Esophagus muscularis mucosa (tissue), 4 donors: Measurements from ENCODE around the gene UBE2D1. TPM values are rescaled to one million over a fixed set of nuclear protein-coding genes. Genes with fewer than 3 reads are reported as not detected.

Experiments
- DNase-seq: peaks from one replicate; pipeline ENCODE4 v3.0.0-alpha.2; 2017; ENCODE audit errors: extremely low spot score
- H3K27ac ChIP-seq, 4 donors: fragments of 200-600 bp; sonication (generic); replicated peaks in 1 of 4; 1 replicate in 3 of 4; 2 replicates in 1 of 4; pipeline ENCODE4 v1.5.1; 2016 to 2019; ENCODE audit warnings: mild to moderate bottlenecking in 1 of 4
- H3K27me3 ChIP-seq, 4 donors: fragments of 200-600 bp; sonication (generic); one replicate each; pipeline versions ENCODE4 v1.5.1 to v1.6.0; 2016 to 2019
- H3K36me3 ChIP-seq, 4 donors: fragments of 200-600 bp; sonication (generic); one replicate each; pipeline ENCODE4 v1.5.1; 2016 to 2019
- H3K4me1 ChIP-seq, 4 donors: fragments of 200-600 bp; sonication (generic); one replicate each; pipeline ENCODE4 v1.5.1; 2016 to 2019
- H3K4me3 ChIP-seq, 4 donors: fragments of 200-600 bp; sonication (generic); 1 replicate in 2 of 4; 2 replicates in 2 of 4; pipeline ENCODE4 v1.5.1; 2016 to 2019; ENCODE audit warnings: mild to moderate bottlenecking in 4 of 4, moderate library complexity in 1 of 4
- H3K9me3 ChIP-seq, 4 donors: fragments of 200-600 bp; sonication (generic); 1 replicate in 3 of 4; 2 replicates in 1 of 4; pipeline ENCODE4 v1.5.1; 2016 to 2019
- EP300 ChIP-seq: sonication (generic); formaldehyde crosslinking; IDR thresholded peaks from one replicate; pipeline ENCODE4 v1.6.1; 2017; ENCODE audit warnings: antibody characterized with exemption
- POLR2A ChIP-seq: fragments of 450-650 bp; IDR thresholded peaks from one replicate; pipeline ENCODE4 v1.6.1; 2017; ENCODE audit warnings: antibody characterized with exemption, moderate library complexity, mild to moderate bottlenecking, low read depth
- POLR2AphosphoS5 ChIP-seq, 2 donors: sonication (generic); formaldehyde crosslinking; IDR thresholded peaks; one replicate each; pipeline ENCODE4 v1.6.1; 2017; ENCODE audit warnings: antibody characterized with exemption in 2 of 2
- WGBS: methylation state at CpG from one replicate; pipeline ENCODE4 v1.1.5; 2018; 5-methylcytosine and 5-hydroxymethylcytosine counted together
- intact Hi-C: fragments of 100-400 bp; cut with DNase I; formaldehyde crosslinking; loops from one replicate; pipeline ENCODE4 v1.15.1; 2023
- total RNA-seq, 4 donors: library from RNA; depleted of rRNA; stranded (reverse); fragments of >200 nt; gene quantifications; one replicate each; pipeline versions ENCODE4 v1.1.0 to v1.2.1, GENCODE V29; 2016
- TF ChIP-seq, protein P1 (sequence below), 3 experiments: fragments of 200-600 bp in 2 of 3; fragments of 450-650 bp in 1 of 3; sonication (generic) in 2 of 3; IDR thresholded peaks; one replicate each; pipeline ENCODE4 v1.5.1; 2017 to 2019; ENCODE audit warnings: antibody characterized with exemption in 3 of 3, mild to moderate bottlenecking in 2 of 3, moderate library complexity in 1 of 3

Gene UBE2D1
- total RNA-seq, 4 donors from 2014 or later: 11.5 to 17.4 (median 15.3) TPM

DNA sequence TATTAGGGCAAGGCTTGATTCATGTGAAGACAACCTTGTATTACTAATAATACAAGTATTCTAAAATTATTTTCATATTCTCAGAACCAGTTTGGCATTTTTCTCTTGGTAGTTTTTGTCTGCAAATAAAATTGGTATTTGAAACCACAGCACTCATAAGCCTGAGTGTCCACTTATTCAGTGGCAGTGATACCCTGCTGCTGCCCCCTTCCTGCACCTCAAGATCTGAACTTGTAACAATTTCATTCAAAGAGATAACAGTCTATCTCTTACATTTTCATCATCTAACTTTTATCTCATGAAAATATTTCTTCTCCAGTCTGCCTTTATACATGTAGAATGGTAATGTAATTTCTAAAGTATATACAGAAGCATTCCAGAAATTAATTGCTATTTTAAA, 59.7 kb downstream of the UBE2D1 start:
- intact Hi-C loops: no loop called here
- Histone ChIP-seq H3K27me3 (no peaks in the 10 kb centered on the region), H3K4me1 (peaks cover 0 to 11% (median 4%) of the 10 kb centered on the region in 4 donors), H3K27ac (no peak overlapping the region), H3K9me3 (no peaks in the 10 kb centered on the region), H3K36me3 (peaks cover 49 to 81% (median 65%) of the 10 kb centered on the region in 4 donors), H3K4me3 (no peak overlapping the region)
- no peak for TF ChIP-seq EP300
- no peak for TF ChIP-seq POLR2AphosphoS5 (IDR thresholded peaks at IDR 0.05)
- TF ChIP-seq, protein P1, sequence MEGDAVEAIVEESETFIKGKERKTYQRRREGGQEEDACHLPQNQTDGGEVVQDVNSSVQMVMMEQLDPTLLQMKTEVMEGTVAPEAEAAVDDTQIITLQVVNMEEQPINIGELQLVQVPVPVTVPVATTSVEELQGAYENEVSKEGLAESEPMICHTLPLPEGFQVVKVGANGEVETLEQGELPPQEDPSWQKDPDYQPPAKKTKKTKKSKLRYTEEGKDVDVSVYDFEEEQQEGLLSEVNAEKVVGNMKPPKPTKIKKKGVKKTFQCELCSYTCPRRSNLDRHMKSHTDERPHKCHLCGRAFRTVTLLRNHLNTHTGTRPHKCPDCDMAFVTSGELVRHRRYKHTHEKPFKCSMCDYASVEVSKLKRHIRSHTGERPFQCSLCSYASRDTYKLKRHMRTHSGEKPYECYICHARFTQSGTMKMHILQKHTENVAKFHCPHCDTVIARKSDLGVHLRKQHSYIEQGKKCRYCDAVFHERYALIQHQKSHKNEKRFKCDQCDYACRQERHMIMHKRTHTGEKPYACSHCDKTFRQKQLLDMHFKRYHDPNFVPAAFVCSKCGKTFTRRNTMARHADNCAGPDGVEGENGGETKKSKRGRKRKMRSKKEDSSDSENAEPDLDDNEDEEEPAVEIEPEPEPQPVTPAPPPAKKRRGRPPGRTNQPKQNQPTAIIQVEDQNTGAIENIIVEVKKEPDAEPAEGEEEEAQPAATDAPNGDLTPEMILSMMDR (IDR thresholded peaks at IDR 0.05): no peak
- TF ChIP-seq POLR2A: no peak
- DNase-seq: no peak

DNA sequence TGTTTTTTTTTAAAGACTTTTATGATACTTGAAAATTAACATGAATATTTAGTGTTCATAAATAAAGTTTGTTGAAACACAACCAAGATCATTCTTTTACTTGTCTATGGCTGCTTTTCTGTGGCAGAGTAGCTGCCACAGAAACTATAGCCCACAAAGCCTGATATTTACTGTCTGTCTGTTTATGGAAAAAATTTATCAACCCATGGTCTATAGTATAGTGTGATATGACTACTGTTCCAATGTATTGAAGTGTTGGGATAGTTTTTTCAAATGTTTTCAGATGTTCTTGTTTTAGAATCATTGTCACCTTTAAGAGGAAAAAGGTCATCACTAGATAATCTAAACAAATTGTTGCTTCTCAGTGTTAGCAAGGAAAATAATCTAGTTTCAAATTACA, 61.3 kb downstream of the UBE2D1 start:
- TF ChIP-seq, protein P1 (IDR thresholded peaks at IDR 0.05): no peak
- TF ChIP-seq POLR2AphosphoS5 (IDR thresholded peaks at IDR 0.05) (no peak), POLR2A (no peak), EP300 (no peak)
- peaks cover 0 to 7% (median 3%) of the 10 kb centered on the region in 4 donors for H3K4me1 ChIP-seq
- intact Hi-C loops: no loop called here
- no peak overlapping the region for H3K4me3 ChIP-seq
- H3K9me3 ChIP-seq: no peaks in the 10 kb centered on the region
- H3K36me3 ChIP-seq: peaks cover 40 to 65% (median 57%) of the 10 kb centered on the region in 4 donors
- no peak for DNase-seq
- H3K27me3 ChIP-seq: no peaks in the 10 kb centered on the region
- H3K27ac ChIP-seq: no peak overlapping the region

DNA sequence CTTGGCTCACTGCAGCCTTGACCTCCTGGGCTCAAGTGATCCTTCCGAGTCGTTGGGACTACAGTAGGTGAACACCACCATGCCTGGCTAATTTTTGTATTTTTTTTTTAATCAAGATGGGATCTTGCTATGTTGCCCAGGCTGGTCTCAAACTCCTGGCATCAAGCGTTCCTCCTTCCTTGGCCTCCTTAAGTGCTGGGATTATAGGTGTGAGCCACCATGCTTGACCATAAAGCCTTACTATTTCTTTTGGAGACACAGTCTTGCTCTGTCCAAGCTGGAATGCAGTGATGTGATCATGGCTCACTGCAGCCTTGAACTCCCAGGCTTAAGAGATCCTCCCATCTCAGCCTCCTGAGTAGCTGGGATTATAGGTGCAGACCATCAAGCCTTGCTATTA, 63.0 kb downstream of the UBE2D1 start:
- intact Hi-C loops: no loop called here
- TF ChIP-seq, protein P1 (IDR thresholded peaks at IDR 0.05): no peak
- no peak for TF ChIP-seq POLR2A
- Histone ChIP-seq H3K36me3 (peaks cover 33 to 57% (median 50%) of the 10 kb centered on the region in 4 donors), H3K27ac (no peak overlapping the region), H3K27me3 (no peaks in the 10 kb centered on the region), H3K4me3 (no peak overlapping the region), H3K9me3 (no peaks in the 10 kb centered on the region), H3K4me1 (no peaks in the 10 kb centered on the region)
- DNase-seq: no peak
- WGBS: 73% methylated on average over 3 of the region's 3 CpGs

DNA sequence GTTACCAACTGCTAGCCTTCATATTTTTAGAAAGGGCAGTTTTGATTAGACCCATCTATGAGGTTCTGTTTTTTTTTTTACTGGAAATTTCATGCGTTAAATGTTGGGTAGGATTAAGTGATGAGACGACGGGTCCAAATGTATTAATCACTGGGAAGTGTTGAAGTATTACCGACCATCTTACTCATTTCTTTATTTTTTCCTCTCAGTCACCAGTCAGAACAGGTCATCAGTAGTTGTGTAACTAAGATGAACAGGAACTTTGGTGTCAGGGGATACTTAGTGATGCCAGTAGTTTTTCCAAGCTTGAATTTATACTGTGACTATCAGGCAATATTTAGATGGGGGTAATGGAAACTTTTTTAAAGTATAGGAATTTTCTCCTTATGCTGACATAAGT, 64.6 kb downstream of the UBE2D1 start:
- no peaks in the 10 kb centered on the region for H3K9me3 ChIP-seq
- no peaks in the 10 kb centered on the region for H3K4me1 ChIP-seq
- intact Hi-C loops: no loop called here
- peaks cover 23 to 41% (median 34%) of the 10 kb centered on the region in 4 donors for H3K36me3 ChIP-seq
- DNase-seq: no peak
- H3K27me3 ChIP-seq: no peaks in the 10 kb centered on the region
- no peak overlapping the region for H3K4me3 ChIP-seq
- TF ChIP-seq EP300 (no peak), POLR2AphosphoS5 (IDR thresholded peaks at IDR 0.05) (no peak), POLR2A (no peak)
- TF ChIP-seq, protein P1 (IDR thresholded peaks at IDR 0.05): no peak
- 86% methylated on average over 4 of the region's 4 CpGs for WGBS
- H3K27ac ChIP-seq: no peak overlapping the region

DNA sequence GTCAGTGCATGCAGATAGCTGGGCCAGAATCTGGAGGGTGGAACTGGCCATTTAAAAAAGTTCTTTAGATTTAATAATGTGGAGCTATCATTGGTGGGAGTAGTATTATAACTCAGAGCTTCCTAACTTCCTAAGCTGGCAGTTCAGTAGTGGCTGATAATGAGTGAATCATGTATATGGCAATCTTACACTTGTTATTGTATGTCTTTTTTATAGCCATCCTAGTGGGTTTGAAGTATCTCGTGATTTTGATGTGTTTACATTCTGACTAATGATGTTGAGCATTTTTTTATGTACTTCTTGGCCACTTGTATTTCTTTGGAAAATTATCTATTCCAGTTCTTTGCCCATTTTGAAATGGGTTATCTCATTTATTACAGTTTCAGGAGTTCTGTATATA, 65.8 kb downstream of the UBE2D1 start:
- Histone ChIP-seq H3K36me3 (peaks cover 11 to 29% (median 24%) of the 10 kb centered on the region in 4 donors), H3K4me1 (no peaks in the 10 kb centered on the region), H3K9me3 (no peaks in the 10 kb centered on the region), H3K27ac (no peak overlapping the region), H3K27me3 (no peaks in the 10 kb centered on the region), H3K4me3 (no peak overlapping the region)
- TF ChIP-seq, protein P1 (IDR thresholded peaks at IDR 0.05): no peak
- TF ChIP-seq EP300 (no peak), POLR2A (no peak), POLR2AphosphoS5 (IDR thresholded peaks at IDR 0.05) (no peak)
- 64% methylated on average over 1 of the region's 1 CpG for WGBS
- DNase-seq: no peak
- intact Hi-C loops: no loop called here
